Ishikawa (cell line): Measurements from ENCODE around the gene DSTYK.
A peak's percentile ranks its signal among the peaks of the same experiment; 100 is the strongest.

Experiments
- CEBPB ChIP-seq: IDR thresholded peaks from 2 replicates; pipeline ENCODE4 v1.6.1; 2012
- CREB1 ChIP-seq: IDR thresholded peaks from 2 replicates; pipeline ENCODE4 v1.6.1; 2012; ENCODE audit warnings: low read depth
- EGR1 ChIP-seq: IDR thresholded peaks from 2 replicates; pipeline ENCODE4 v1.6.1; 2012
- EP300 ChIP-seq: IDR thresholded peaks from 2 replicates; pipeline ENCODE4 v1.6.1; 2012; ENCODE audit warnings: borderline replicate concordance
- FOXM1 ChIP-seq: IDR thresholded peaks from 2 replicates; pipeline ENCODE4 v1.6.1; 2012; ENCODE audit warnings: low read depth, borderline replicate concordance
- MAX ChIP-seq: IDR thresholded peaks from 2 replicates; pipeline ENCODE4 v1.6.1; 2012
- NFIC ChIP-seq: IDR thresholded peaks from 2 replicates; pipeline ENCODE4 v1.6.1; 2012
- RAD21 ChIP-seq: IDR thresholded peaks from 2 replicates; pipeline ENCODE4 v1.6.1; 2012; ENCODE audit warnings: low read depth
- REST ChIP-seq: IDR thresholded peaks from 2 replicates; pipeline ENCODE4 v1.6.1; 2012; ENCODE audit warnings: low read depth, mild to moderate bottlenecking
- TAF1 ChIP-seq: IDR thresholded peaks from 2 replicates; pipeline ENCODE4 v1.6.1; 2012; ENCODE audit warnings: low read depth, mild to moderate bottlenecking
- TCF12 ChIP-seq: IDR thresholded peaks from 2 replicates; pipeline ENCODE4 v1.6.1; 2012; ENCODE audit warnings: low read depth
- TEAD4 ChIP-seq: IDR thresholded peaks from 2 replicates; pipeline ENCODE4 v1.6.1; 2012
- USF1 ChIP-seq: IDR thresholded peaks from 2 replicates; pipeline ENCODE4 v1.6.1; 2012
- YY1 ChIP-seq: IDR thresholded peaks from 2 replicates; pipeline ENCODE4 v1.6.1; 2012; ENCODE audit warnings: low read depth
- ZBTB7A ChIP-seq: IDR thresholded peaks from 2 replicates; pipeline ENCODE4 v1.6.1; 2012; ENCODE audit warnings: low read depth

DSTYK gene

GRCh38 chr1:205211169-205211838 lies at the start of gene DSTYK:
Gene DSTYK, minus strand, starts transcription at chr1:205211702. Its CDS starts 167 bp downstream, at chr1:205211535.
- TF ChIP-seq NFIC (peak; percentile 40), ZBTB7A (peak; percentile 70; the same call in 1 of the 2 replicates), CEBPB (no peak), FOXM1 (no peak; the same call in 1 of the 2 replicates), YY1 (peak; percentile 79), TCF12 (peak; percentile 71), EP300 (peak; percentile 48), TEAD4 (peak; percentile 29), USF1 (peak; percentile 77), RAD21 (peak; percentile 11; the same call in 1 of the 2 replicates), EGR1 (peak; percentile 96), REST (no peak), CREB1 (0 out of 2 replicates have a peak, but pooled peaks have one; percentile 11), TAF1 (peak; percentile 87), MAX (peak; percentile 86)

GRCh38 chr1:205259998-205260397 lies 48.5 kb upstream of the DSTYK start:
- TF ChIP-seq CREB1 (no peak), FOXM1 (no peak), NFIC (no peak), YY1 (no peak), ZBTB7A (no peak), CEBPB (no peak), TCF12 (no peak), MAX (no peak), TEAD4 (no peak), USF1 (no peak), REST (no peak), TAF1 (no peak), RAD21 (no peak), EGR1 (no peak), EP300 (no peak)

GRCh38 chr1:205259324-205259832 lies 47.9 kb upstream of the DSTYK start:
- TF ChIP-seq RAD21 (no peak), USF1 (no peak), REST (no peak), ZBTB7A (no peak), EP300 (no peak), CREB1 (no peak), EGR1 (no peak), TEAD4 (no peak), FOXM1 (no peak), TCF12 (no peak), MAX (no peak), NFIC (no peak), TAF1 (no peak), YY1 (no peak), CEBPB (no peak)
